GM13976 (cell line): ENCODE data around the gene AKAP13.
"Not testable (repeated sequence)": the region's sequence is repeated elsewhere in the genome, so short reads cannot be mapped to it uniquely, and the experiment has no call there.

ENCODE experiments used
- DNase-seq: peaks from one replicate; pipeline ENCODE4 v3.0.0; 2012; ENCODE audit warnings: low spot score
- in situ Hi-C: fragments of 300-500 bp; cut with MboI; formaldehyde crosslinking; loops from one replicate; pipeline ENCODE4 v1.12.0; 2022; ENCODE audit warnings: low sequenced_read_pairs, mixed read lengths, inconsistent platforms; ENCODE audit not compliant: unreplicated experiment
- TF ChIP-seq, protein P1 (sequence below): IDR thresholded peaks from 2 replicates; pipeline ENCODE4 v1.5.1; 2012; ENCODE audit warnings: borderline replicate concordance, mild to moderate bottlenecking; ENCODE audit not compliant: insufficient read depth; ENCODE audit errors: extremely low read depth, missing control alignments, control extremely low read depth

Gene AKAP13

DNA sequence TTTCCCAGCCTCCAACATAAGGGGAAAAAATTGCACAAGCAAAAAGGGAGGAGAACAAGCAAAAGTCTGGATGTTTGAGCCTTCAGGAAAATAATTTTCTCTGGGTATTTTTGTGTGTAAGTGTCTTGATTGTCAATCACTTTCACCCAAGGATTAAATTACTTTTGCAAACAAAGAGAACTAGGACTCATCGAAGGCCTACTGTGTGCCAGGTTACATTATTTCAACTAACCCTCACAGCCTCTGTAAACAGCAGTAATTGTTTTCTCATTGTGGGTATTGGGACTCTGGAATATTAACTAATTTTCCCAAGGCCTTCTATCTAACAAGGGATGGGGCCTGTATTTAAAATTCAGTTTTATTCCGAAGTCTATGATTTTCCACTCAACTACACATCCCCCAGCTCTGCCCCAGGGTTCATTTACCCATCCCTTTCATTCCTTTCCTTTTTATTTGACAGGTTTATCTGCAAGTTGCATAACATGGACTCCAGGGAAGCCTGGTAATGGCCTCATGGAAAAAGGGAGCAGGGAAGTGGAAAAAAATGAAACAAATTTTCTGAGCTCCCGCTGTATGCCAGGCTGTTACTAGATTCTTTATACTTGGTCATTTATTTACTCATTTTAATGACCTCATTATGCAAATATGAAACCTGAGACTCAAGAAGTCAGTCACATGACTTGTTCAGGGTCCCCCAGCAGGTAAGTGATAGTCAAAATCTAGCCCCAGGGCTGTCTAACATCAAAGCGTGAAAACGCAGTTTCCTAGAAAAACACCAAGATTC lies 32.9 kb upstream of the AKAP13 start:
- in situ Hi-C loops, DNase-seq: not testable (repeated sequence)

- DNase-seq, in situ Hi-C loops: not testable (repeated sequence)
Measured at GRCh38 chr15:85348048-85348766, 32.2 kb upstream of the AKAP13 start.

DNA sequence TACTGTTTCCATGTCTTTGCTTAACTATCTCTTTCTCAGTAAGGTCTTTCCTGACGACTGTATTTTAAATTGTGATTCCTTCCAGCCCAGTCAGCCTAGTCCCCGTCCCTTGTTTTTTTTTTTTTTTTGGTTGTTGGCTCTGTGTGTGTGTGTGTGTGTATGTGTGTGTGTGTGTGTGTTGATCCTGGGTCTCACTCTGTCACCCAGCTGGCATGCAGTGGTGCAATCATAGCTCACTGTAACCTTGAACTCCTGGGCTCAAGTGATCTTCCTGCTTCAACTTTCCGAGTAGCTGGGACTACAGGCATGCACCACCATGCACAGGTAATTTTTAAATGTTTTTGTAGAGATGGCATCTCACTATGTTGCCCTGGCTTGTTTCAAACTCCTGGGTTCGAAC lies 31.3 kb upstream of the AKAP13 start:
- DNase-seq, in situ Hi-C loops: not testable (repeated sequence)

- in situ Hi-C loops = no loop called here
- no peak for DNase-seq
Measured at GRCh38 chr15:85350395-85350794, 30.0 kb upstream of the AKAP13 start.

GRCh38 chr15:85351501-85351900 lies 28.9 kb upstream of the AKAP13 start:
- DNase-seq, in situ Hi-C loops: not testable (repeated sequence)

More at GRCh38 chr15:85350395-85350794, 30.0 kb upstream of the AKAP13 start:
- TF ChIP-seq, protein P1, sequence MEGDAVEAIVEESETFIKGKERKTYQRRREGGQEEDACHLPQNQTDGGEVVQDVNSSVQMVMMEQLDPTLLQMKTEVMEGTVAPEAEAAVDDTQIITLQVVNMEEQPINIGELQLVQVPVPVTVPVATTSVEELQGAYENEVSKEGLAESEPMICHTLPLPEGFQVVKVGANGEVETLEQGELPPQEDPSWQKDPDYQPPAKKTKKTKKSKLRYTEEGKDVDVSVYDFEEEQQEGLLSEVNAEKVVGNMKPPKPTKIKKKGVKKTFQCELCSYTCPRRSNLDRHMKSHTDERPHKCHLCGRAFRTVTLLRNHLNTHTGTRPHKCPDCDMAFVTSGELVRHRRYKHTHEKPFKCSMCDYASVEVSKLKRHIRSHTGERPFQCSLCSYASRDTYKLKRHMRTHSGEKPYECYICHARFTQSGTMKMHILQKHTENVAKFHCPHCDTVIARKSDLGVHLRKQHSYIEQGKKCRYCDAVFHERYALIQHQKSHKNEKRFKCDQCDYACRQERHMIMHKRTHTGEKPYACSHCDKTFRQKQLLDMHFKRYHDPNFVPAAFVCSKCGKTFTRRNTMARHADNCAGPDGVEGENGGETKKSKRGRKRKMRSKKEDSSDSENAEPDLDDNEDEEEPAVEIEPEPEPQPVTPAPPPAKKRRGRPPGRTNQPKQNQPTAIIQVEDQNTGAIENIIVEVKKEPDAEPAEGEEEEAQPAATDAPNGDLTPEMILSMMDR = no peak

GRCh38 chr15:85351965-85352364 lies 28.4 kb upstream of the AKAP13 start:
- TF ChIP-seq, protein P1 = no peak
- in situ Hi-C loops = no loop called here
- DNase-seq = no peak

DNA sequence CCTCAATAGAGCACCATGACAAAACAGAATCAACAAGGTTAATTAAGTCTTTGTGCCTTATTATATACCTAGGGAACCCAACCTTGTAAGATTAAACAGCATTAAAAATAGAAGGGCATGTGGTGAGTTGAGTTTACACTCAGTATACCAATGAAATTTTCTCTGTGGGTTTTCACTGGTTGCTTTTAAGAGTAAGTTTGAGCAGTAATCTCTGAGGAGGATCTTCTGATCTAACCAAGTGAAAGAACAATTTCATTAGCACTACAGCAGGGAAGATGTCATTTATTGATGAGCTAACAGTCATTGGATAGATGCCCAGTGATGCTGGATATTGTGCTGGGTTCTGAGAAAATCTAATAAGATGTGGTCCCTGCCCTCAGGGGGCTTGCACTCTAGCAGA lies 26.9 kb upstream of the AKAP13 start:
- no peak for DNase-seq
- TF ChIP-seq, protein P1 = no peak
- in situ Hi-C loops = no loop called here

- DNase-seq = no peak
- TF ChIP-seq, protein P1 = no peak
- in situ Hi-C loops = no loop called here
Measured at GRCh38 chr15:85354461-85354860, 25.9 kb upstream of the AKAP13 start.

DNA sequence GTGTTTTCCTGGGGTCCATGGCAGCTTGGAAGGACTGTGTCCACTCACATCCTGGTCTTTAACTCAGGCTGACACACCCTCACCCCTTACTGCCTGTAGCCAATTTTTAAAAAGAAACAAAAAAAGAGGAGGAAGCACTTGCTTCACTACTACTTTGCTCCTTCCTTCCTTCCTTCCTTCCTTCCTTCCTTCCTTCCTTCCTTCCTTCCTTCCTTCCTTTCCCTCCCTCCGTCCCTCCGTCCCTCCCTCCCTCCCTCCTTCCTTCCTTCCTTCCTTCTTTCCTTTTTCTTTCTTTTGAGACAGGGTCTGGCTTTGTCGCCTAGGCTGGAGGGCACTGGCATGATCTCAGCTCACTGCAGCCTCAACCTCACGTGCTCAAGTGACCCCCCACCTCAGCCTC lies 25.5 kb upstream of the AKAP13 start:
- TF ChIP-seq, protein P1 = no peak
- in situ Hi-C loops = no loop called here
- DNase-seq = no peak
